ENCODE results near the gene RMND5B. TPM values are rescaled to one million over a fixed set of nuclear protein-coding genes. Genes with fewer than 3 reads are reported as not detected.

RMND5B gene
- total and polyA plus RNA-seq, 2 experiments from 2014 or later, result 57.2 to 58.8 TPM

- TF ChIP-seq CTCF (IDR thresholded peaks at IDR 0.05; ENCODE audit: low read depth, low read length), result no peak
- DNase-seq (ENCODE audit: low read depth in 1 of 2, low spot score in 1 of 2), result no peak
- Histone ChIP-seq H3K9me3 (ENCODE audit: low read depth) (no peaks in the 10 kb centered on the region), H3K27me3 (no peaks in the 10 kb centered on the region), H3K4me1 (ENCODE audit: low read depth) (no peaks in the 10 kb centered on the region), H3K27ac (no peak overlapping the region), H3K4me3 (no peak overlapping the region), H3K36me3 (no peaks in the 10 kb centered on the region)
Observed at GRCh38 chr5:178176791-178177190, 46.0 kb downstream of the RMND5B start.

GRCh38 chr5:178177569-178177968 lies 46.8 kb downstream of the RMND5B start:
- H3K27me3 ChIP-seq, result no peaks in the 10 kb centered on the region
- no peak for DNase-seq (ENCODE audit: low read depth in 1 of 2, low spot score in 1 of 2)
- no peak overlapping the region for H3K27ac ChIP-seq
- H3K4me1 ChIP-seq (ENCODE audit: low read depth), result no peaks in the 10 kb centered on the region
- TF ChIP-seq CTCF (IDR thresholded peaks at IDR 0.05; ENCODE audit: low read depth, low read length), result no peak
- H3K36me3 ChIP-seq, result no peaks in the 10 kb centered on the region
- no peaks in the 10 kb centered on the region for H3K9me3 ChIP-seq (ENCODE audit: low read depth)
- H3K4me3 ChIP-seq, result no peak overlapping the region

- DNase-seq (ENCODE audit: low read depth in 1 of 2, low spot score in 1 of 2), result no peak
- H3K9me3 ChIP-seq (ENCODE audit: low read depth), result no peaks in the 10 kb centered on the region
- no peak for TF ChIP-seq CTCF (IDR thresholded peaks at IDR 0.05; ENCODE audit: low read depth, low read length)
- H3K27ac ChIP-seq, result no peak overlapping the region
- H3K4me1 ChIP-seq (ENCODE audit: low read depth), result no peaks in the 10 kb centered on the region
- no peak overlapping the region for H3K4me3 ChIP-seq
- H3K36me3 ChIP-seq, result no peaks in the 10 kb centered on the region
- H3K27me3 ChIP-seq, result no peaks in the 10 kb centered on the region
Observed at GRCh38 chr5:178180141-178180863, 49.5 kb downstream of the RMND5B start.

GRCh38 chr5:178182158-178182876 lies 51.5 kb downstream of the RMND5B start:
- no peak for TF ChIP-seq CTCF (IDR thresholded peaks at IDR 0.05; ENCODE audit: low read depth, low read length)
- Histone ChIP-seq H3K4me1 (ENCODE audit: low read depth) (no peaks in the 10 kb centered on the region), H3K36me3 (no peaks in the 10 kb centered on the region), H3K27ac (no peak overlapping the region), H3K4me3 (no peak overlapping the region), H3K9me3 (ENCODE audit: low read depth) (no peaks in the 10 kb centered on the region), H3K27me3 (no peaks in the 10 kb centered on the region)
- DNase-seq (ENCODE audit: low read depth in 1 of 2, low spot score in 1 of 2), result no peak

- no peak for TF ChIP-seq CTCF (IDR thresholded peaks at IDR 0.05; ENCODE audit: low read depth, low read length)
- no peaks in the 10 kb centered on the region for H3K9me3 ChIP-seq (ENCODE audit: low read depth)
- H3K4me1 ChIP-seq (ENCODE audit: low read depth), result no peaks in the 10 kb centered on the region
- no peak overlapping the region for H3K4me3 ChIP-seq
- H3K27ac ChIP-seq, result no peak overlapping the region
- no peaks in the 10 kb centered on the region for H3K27me3 ChIP-seq
- H3K36me3 ChIP-seq, result no peaks in the 10 kb centered on the region
- DNase-seq (ENCODE audit: low read depth in 1 of 2, low spot score in 1 of 2), result no peak
Observed at GRCh38 chr5:178186427-178186826, 55.6 kb downstream of the RMND5B start.
